Hematopoietic multipotent progenitor cell treated with erythropoietin and hydrocortisone succinate and interleukin-3 and kit ligand, for 4 days (in vitro differentiated cells): Measurements from ENCODE around the gene NPFF.

Source experiments
- DNase-seq: peaks from one replicate; pipeline ENCODE4 v3.0.0-alpha.2; 2015

The NPFF gene

DNA sequence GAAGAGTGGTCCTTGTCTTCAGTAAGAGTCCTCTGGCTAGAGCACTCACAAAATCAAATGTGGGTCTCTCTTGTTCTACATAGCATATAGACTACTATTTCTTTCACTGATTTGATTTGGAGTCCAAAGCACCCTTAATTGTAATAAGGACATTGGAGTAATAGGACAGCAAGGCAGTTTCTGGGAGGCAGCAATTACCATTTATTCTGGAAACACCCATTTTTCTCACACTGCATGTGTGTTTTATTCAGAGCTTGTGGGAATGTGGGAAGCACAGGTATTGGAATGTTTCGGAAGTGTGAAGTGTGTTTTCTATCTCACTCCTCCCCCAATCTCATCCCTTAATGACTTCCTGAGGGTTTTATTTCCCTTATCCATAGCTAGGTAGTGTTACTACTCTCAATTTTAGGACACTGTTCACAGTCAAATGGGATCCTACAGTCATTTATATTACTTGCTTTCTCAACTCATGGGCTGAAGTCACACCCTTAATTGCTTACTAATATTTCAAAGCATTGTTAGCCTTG lies 35.2 kb downstream of the NPFF start:
- no peak for DNase-seq

GRCh38 chr12:53468282-53468681 lies 39.0 kb downstream of the NPFF start:
- no peak for DNase-seq

- no peak for DNase-seq
Observed at GRCh38 chr12:53467880-53468279, 39.4 kb downstream of the NPFF start.

GRCh38 chr12:53467082-53467481 lies 40.2 kb downstream of the NPFF start:
- no peak for DNase-seq

DNA sequence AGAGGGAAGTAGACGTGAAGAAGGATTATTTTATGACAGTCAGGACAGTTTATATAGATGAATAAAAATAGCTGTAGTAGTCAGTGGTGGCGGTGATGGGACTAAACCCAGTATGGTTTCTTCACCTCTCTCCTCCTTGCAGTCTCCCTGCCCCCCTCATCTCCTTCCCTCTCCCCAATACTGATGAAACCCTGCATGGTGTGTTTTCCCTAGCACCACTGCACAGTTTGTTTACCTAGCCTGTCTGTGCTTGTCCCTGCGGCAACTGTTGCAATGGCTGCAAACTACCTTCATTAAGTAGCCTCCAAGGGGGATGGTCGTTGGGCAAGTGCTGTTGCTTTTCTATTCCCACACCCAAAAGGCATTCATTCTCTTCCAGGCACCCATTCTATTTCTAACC lies 40.6 kb downstream of the NPFF start:
- no peak for DNase-seq

- DNase-seq: no peak
Observed at GRCh38 chr12:53465679-53466078, 41.6 kb downstream of the NPFF start.

GRCh38 chr12:53464685-53465418 lies 42.4 kb downstream of the NPFF start:
- DNase-seq: no peak

- no peak for DNase-seq
Observed at GRCh38 chr12:53463802-53464560, 43.3 kb downstream of the NPFF start.

- DNase-seq: no peak
Observed at GRCh38 chr12:53462935-53463334, 44.3 kb downstream of the NPFF start.

- no peak for DNase-seq
Observed at GRCh38 chr12:53461591-53461990, 45.7 kb downstream of the NPFF start.

DNA sequence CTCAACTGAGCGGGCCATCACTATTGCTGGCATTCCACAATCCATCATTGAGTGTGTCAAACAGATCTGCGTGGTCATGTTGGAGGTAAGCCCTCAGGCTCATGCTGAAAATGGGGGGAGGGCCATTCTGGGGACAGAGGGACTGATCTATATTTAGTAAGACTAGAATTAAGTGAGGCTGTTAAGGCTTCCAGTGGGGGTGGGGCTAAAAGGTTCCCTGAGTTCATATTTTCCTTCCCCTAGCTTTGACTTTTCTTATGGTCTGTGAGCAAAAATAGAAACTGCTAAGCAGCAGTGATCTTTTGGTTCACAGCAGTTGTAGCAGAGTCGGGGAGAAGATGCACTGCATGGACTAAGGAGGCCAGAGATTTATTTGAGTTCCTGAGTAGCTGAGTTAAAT lies 46.2 kb downstream of the NPFF start:
- no peak for DNase-seq

DNA sequence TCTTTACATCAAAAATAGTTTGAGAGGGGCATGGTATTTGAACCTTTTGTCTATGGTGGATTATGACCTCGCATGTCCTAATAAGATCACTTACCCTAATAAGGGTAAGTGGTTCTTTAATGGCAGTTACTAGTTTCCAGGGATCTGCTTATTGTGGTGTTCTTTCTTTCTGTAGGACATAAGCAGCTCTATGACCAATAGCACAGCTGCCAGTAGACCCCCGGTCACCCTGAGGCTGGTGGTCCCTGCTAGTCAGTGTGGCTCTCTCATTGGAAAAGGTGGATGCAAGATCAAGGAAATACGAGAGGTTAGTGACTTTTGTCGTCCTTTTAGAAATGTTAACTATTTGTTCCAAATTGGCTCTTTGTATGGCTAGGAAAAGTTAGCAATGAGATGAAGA lies 48.2 kb downstream of the NPFF start:
- no peak for DNase-seq
